Ishikawa (cell line): ENCODE measurements around the gene LAX1.

Experiments used
- CEBPB ChIP-seq: IDR thresholded peaks from 2 replicates; pipeline ENCODE4 v1.6.1; 2012
- CREB1 ChIP-seq: IDR thresholded peaks from 2 replicates; pipeline ENCODE4 v1.6.1; 2012; ENCODE audit warnings: low read depth
- EGR1 ChIP-seq: IDR thresholded peaks from 2 replicates; pipeline ENCODE4 v1.6.1; 2012
- EP300 ChIP-seq: IDR thresholded peaks from 2 replicates; pipeline ENCODE4 v1.6.1; 2012; ENCODE audit warnings: borderline replicate concordance
- FOXM1 ChIP-seq: IDR thresholded peaks from 2 replicates; pipeline ENCODE4 v1.6.1; 2012; ENCODE audit warnings: low read depth, borderline replicate concordance
- NFIC ChIP-seq: IDR thresholded peaks from 2 replicates; pipeline ENCODE4 v1.6.1; 2012
- RAD21 ChIP-seq: IDR thresholded peaks from 2 replicates; pipeline ENCODE4 v1.6.1; 2012; ENCODE audit warnings: low read depth
- TAF1 ChIP-seq: IDR thresholded peaks from 2 replicates; pipeline ENCODE4 v1.6.1; 2012; ENCODE audit warnings: low read depth, mild to moderate bottlenecking
- TCF12 ChIP-seq: IDR thresholded peaks from 2 replicates; pipeline ENCODE4 v1.6.1; 2012; ENCODE audit warnings: low read depth
- TEAD4 ChIP-seq: IDR thresholded peaks from 2 replicates; pipeline ENCODE4 v1.6.1; 2012
- YY1 ChIP-seq: IDR thresholded peaks from 2 replicates; pipeline ENCODE4 v1.6.1; 2012; ENCODE audit warnings: low read depth
- ZBTB7A ChIP-seq: IDR thresholded peaks from 2 replicates; pipeline ENCODE4 v1.6.1; 2012; ENCODE audit warnings: low read depth
- TF ChIP-seq, protein P1 (sequence below): IDR thresholded peaks from 2 replicates; pipeline ENCODE4 v1.6.1; 2012
- TF ChIP-seq, protein P2 (sequence below): IDR thresholded peaks from 2 replicates; pipeline ENCODE4 v1.6.1; 2012; ENCODE audit warnings: low read depth, mild to moderate bottlenecking
- TF ChIP-seq, protein P3 (sequence below): IDR thresholded peaks from 2 replicates; pipeline ENCODE4 v1.6.1; 2012

Gene LAX1

DNA sequence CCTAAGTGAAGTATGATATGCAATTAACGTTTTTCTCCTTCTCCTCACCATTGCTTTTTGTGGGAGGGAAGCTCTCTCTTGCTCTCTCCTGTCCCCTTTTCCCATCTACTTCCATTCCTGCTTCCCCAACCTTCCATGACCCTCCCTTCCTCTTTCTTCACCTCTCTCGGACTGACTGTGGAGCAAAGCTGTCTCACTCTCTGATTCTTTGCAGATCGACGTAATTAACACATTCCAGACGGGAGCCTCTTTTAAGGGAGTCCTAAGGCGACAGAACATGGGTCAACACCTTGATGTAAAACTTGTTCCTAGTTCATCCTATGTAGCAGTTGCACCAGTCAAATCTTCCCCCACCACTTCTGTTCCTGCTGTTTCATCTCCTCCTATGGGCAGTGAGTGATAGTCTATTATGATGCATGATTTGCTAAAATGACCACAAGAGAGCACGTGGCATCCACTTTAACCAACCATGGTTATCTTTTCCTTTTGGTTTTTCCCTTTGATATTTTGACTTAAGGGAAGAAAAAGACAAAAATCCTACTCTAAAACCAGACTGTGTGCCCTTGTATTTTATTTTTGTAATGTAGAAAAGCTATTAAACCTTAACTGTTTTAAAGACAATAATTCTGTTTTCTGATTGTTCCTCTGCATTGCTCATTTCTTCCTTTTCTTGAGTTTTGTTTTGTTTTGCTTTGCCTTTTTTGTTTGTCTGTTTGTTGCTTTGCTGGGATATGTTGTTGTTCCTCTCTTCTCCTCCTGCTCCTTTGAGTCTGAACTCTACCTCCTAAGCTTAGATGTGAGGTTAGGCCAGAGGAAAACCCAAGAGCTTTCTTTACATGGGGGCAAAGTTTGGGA is 31.7 kb upstream of the LAX1 start:
- TF ChIP-seq, protein P1, sequence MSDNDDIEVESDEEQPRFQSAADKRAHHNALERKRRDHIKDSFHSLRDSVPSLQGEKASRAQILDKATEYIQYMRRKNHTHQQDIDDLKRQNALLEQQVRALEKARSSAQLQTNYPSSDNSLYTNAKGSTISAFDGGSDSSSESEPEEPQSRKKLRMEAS = no peak
- no peak for TF ChIP-seq TCF12
- TF ChIP-seq, protein P2, sequence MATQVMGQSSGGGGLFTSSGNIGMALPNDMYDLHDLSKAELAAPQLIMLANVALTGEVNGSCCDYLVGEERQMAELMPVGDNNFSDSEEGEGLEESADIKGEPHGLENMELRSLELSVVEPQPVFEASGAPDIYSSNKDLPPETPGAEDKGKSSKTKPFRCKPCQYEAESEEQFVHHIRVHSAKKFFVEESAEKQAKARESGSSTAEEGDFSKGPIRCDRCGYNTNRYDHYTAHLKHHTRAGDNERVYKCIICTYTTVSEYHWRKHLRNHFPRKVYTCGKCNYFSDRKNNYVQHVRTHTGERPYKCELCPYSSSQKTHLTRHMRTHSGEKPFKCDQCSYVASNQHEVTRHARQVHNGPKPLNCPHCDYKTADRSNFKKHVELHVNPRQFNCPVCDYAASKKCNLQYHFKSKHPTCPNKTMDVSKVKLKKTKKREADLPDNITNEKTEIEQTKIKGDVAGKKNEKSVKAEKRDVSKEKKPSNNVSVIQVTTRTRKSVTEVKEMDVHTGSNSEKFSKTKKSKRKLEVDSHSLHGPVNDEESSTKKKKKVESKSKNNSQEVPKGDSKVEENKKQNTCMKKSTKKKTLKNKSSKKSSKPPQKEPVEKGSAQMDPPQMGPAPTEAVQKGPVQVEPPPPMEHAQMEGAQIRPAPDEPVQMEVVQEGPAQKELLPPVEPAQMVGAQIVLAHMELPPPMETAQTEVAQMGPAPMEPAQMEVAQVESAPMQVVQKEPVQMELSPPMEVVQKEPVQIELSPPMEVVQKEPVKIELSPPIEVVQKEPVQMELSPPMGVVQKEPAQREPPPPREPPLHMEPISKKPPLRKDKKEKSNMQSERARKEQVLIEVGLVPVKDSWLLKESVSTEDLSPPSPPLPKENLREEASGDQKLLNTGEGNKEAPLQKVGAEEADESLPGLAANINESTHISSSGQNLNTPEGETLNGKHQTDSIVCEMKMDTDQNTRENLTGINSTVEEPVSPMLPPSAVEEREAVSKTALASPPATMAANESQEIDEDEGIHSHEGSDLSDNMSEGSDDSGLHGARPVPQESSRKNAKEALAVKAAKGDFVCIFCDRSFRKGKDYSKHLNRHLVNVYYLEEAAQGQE = no peak
- no peak for TF ChIP-seq FOXM1
- TF ChIP-seq TAF1 = no peak
- no peak for TF ChIP-seq EGR1
- no peak for TF ChIP-seq ZBTB7A

DNA sequence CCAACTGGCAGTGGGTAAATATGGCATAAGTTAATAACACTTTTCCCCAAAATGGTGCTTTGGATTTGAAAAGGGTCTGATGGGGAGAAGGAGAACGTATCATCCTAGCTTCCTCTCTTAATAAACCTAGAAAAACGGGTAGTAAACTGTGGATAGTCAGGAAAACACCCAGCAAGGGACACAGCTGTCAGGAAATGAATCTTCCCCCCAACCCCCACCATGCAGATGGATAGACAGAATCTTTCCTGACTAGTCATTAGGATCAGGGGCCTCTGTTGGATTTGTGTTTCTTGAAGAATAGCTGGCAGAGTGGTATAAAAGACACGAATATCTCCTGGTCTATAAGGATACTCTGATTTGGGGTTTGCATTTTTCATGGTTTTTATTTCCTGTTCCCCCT is 22.5 kb upstream of the LAX1 start:
- no peak for TF ChIP-seq FOXM1
- no peak for TF ChIP-seq NFIC
- TF ChIP-seq TAF1 = no peak

DNA sequence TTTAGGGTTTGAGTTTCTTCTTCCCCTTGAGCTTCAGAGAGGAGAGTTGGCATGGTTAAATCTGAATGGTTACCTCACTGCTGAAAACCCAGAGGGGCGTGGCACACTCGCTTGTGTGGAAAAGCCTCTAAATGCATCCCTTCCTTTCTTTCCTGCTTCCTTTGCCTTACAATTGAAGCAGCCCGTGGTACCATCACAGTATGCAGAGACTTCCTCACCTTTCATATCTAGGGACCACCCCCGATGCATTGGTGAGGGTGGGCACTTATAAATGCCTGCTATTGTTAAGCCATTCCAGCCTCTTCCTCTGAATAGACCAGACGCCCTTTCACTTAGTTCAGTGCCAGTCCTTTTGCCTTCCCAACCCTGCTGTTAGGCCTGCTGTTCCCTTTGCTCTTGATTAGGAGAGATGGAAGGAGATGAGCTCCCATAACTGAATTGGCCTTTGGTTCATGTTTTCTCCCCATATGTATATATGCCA is 21.9 kb upstream of the LAX1 start:
- TF ChIP-seq FOXM1 = no peak
- no peak for TF ChIP-seq CREB1
- TF ChIP-seq CEBPB = no peak
- TF ChIP-seq, protein P2 = no peak
- no peak for TF ChIP-seq TAF1
- TF ChIP-seq EGR1 = no peak
- no peak for TF ChIP-seq RAD21
- TF ChIP-seq TCF12 = no peak
- TF ChIP-seq EP300 = no peak
- TF ChIP-seq, protein P3, sequence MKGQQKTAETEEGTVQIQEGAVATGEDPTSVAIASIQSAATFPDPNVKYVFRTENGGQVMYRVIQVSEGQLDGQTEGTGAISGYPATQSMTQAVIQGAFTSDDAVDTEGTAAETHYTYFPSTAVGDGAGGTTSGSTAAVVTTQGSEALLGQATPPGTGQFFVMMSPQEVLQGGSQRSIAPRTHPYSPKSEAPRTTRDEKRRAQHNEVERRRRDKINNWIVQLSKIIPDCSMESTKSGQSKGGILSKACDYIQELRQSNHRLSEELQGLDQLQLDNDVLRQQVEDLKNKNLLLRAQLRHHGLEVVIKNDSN = no peak
- no peak for TF ChIP-seq ZBTB7A
- no peak for TF ChIP-seq TEAD4

DNA sequence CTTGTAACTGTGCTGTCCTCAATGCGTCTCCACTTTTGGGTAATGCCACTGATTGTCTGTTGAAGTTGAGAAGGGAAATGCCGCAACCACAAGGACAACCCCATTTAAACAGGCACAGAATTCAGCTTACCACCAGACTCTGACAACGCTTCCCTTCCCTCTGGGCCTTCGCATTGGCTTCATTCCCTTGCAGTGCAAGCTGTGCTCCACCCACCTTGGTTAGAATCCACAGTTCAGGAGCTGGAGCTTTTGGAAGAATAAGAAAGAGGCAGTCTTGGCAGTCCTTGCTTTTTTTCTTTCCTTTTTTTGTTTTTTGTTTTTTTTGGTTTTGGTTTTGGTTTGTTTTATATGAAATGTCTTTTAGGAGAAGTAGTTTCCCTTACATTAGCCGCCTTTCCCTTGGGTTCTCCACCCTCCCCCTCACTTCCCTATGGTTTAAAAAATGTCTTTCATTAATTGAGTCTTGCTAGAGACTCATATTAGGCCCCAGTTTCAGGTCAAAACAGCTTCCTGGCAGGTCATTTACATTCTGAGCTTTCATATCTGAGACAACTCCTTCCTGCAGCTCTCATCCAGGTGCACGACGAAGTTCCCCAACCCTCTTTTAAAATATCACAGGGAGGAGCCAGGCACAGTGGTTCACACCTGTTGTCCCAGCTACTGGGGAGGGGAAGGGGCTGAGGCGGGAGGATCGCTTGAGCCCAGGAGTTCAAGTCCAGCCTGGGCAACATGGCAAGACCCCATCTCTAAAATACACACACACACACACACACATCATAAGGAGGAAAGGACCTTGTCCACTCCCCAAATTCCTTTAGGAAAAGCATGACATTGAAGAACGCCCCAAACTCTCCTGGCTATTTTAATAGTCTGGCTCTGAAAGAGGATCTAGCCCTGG is 20.7 kb upstream of the LAX1 start:
- TF ChIP-seq, protein P1 = no peak
- TF ChIP-seq YY1 (no peak), CEBPB (no peak), TAF1 (no peak), TCF12 (no peak), CREB1 (no peak)

DNA sequence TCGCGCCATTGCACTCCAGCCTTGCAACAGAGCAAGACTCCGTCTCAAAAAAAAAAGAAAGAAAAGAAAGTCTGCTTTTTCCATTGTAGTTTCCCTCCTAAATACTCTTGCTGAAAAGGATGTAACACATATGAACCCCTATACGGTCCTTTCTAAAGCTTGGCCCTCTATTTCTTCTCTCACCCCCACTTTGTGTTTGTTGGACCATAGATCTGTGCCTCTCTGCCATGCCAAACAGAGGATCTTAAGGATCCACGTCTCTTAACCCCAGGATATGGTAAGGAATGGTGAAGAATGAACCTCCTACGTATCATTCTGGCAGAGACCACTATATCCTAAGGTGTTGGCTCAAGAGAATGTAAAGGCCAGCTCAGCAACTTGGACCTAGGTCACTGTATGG is 18.7 kb upstream of the LAX1 start:
- no peak for TF ChIP-seq TAF1
- TF ChIP-seq FOXM1 = no peak
- TF ChIP-seq, protein P1 = no peak
- TF ChIP-seq TCF12 = no peak
- no peak for TF ChIP-seq EP300
- TF ChIP-seq RAD21 = no peak
- TF ChIP-seq, protein P2 = no peak
- TF ChIP-seq CEBPB = no peak
- TF ChIP-seq EGR1 = no peak
